ENCODE data around the gene RRP36.

DNA sequence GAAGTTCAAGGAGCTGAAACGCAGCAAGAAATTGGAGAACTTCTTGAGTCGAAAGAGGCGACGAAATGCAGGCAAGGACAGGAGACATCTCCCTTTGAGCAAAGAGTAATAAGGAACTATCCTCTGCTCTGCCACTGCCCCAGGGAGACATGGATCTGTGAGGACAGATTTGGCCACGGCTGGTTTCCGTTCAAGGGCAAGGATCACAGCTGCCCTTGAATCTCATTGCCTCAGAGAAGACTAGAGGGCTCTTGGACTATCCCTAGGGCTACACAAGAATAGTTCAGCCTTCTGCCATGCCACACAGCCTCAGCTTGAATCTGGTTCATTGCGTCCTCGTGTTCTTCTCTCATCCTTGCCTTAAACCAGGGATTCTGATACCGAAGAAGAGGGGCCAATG is 7.7 kb downstream of the RRP36 start:
- TF ChIP-seq CTCF (conservative IDR thresholded peaks at IDR 0.05; ENCODE audit: low read depth, low read length) (no peak), EZH2 (IDR thresholded peaks at IDR 0.05; ENCODE audit: borderline replicate concordance, low read depth, low read length, poor library complexity, severe bottlenecking) (no peak)
